GM12872 (cell line): ENCODE results near the gene CC2D1B.

ENCODE experiments used
- CTCF ChIP-seq: IDR thresholded peaks from 3 replicates; pipeline ENCODE4 v1.5.1; 2011; ENCODE audit warnings: low read depth, mild to moderate bottlenecking, low read length, moderate library complexity; ENCODE audit not compliant: insufficient read depth

CC2D1B gene, protein sequence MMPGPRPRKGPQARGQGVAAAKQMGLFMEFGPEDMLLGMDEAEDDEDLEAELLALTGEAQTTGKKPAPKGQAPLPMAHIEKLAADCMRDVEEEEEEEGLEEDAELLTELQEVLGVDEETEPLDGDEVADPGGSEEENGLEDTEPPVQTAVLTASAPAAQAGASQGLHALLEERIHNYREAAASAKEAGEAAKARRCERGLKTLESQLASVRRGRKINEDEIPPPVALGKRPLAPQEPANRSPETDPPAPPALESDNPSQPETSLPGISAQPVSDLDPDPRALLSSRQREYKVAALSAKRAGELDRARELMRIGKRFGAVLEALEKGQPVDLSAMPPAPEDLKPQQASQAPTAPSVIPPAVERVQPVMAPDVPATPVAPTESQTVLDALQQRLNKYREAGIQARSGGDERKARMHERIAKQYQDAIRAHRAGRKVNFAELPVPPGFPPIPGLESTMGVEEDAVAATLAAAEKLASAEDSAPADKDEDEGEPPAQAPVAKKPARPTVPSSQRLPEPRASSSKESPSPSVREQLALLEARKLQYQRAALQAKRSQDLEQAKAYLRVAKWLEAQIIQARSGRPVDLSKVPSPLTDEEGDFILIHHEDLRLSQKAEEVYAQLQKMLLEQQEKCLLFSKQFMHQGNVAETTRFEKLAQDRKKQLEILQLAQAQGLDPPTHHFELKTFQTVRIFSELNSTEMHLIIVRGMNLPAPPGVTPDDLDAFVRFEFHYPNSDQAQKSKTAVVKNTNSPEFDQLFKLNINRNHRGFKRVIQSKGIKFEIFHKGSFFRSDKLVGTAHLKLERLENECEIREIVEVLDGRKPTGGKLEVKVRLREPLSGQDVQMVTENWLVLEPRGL

DNA sequence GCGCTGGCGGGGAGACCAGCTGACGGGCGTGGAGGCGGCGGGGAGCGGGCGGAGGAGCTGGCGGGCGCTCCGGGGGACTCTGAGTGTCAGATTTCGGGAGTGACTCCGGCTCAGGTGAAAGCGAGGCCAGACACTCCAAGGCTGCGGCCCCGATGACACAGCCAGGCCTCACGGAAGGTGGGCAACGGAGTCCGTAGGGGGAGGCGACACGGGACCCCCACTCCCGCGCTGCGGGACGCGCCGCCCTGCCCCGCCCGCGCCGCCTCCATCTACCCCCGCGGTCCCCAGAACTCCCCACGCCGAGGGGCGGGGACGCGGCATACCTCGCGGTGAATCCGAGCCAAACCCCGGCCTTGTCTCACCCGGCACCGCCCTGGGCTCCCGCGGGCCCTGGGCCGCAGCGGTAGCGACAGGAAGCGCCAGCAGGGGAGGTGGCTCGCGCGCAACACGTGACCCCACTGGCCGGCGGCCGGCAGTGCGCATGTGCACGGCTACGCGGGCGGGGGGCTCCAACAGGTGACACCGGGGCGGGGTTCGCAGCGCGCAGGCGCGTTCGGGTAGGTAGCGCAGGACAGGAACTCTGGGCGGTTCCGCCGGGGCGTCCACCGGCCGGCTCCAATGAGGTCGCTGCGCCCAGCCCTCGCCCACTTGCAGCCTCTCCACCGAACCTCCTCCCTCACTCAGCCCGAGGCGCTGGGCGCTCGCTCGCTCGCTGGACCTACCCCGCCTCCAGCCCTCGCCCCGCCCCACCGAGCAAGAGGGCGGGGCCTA is at the start of gene CC2D1B:
TSS of gene CC2D1B (minus strand) at position 460 of the 771 bp plus-strand sequence. CDS start 1,585 bp downstream, outside the sequence.
- TF ChIP-seq CTCF = peak; percentile 21; the same call in 1 of the 3 replicates

DNA sequence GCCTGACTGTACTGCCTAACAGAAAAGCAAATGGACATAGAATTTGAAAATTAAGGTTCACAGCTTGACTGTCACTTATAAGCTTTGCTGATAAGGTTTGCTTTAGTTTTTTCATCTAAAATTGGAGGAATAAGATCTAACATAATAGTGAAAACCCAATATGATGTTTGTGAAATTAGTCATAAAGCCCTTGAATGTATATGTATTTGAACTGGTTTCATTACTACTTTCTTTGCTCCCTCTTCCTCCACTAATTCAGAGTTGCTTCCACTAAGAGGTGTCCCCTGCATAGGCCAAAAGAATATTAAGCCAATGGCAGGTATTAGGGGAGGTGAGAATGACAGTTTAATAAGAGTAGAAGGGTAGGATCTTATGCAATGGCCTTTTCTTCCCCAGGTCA is 48.9 kb upstream of the CC2D1B start:
- TF ChIP-seq CTCF = no peak

DNA sequence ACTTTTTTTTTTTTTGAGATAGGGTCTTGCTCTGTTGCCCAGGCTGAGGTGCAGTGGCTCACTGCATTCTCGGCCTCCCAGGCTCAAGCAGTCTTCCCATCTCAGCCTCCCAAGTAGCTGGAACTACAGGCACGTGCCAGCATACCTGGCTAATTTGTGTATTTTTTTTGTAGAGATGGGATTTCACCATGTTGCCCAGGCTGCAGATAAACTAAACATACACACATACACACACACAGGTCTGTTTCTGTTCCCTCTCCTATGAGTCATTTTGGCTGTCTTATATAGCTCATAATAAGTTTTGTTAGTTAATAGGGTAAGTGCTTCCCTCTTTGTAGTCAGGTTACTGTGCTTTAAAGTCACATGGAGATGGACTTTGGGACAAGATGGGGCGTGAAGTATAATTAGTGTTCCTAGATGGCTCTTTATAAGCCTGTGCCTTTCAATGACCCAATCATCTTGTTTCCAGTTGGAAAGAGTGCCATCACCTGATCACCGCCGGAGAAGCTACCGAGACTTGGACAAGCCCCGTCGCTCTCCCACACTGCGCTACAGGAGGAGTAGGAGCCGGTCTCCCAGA is 47.5 kb upstream of the CC2D1B start:
- no peak for TF ChIP-seq CTCF

DNA sequence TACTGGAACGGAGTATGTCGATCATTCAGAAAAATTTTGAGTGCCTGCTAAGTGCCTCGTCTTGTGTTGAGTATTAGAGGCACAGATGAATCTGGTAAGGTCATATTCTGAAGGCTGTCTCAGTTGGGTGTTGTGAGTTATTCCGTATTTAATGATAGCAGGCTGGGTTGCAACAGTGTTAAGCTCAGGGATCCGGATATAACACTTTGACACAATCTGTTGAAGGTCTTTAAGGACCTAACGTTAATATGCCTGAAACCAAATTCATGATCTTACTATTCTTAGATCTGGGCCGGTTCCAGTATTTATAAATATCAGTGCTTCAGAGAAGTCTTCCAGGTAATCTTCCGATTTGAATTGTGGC is 39.0 kb upstream of the CC2D1B start:
- TF ChIP-seq CTCF = no peak

- TF ChIP-seq CTCF = peak; percentile 64
Measured at GRCh38 chr1:52404116-52404974, 38.3 kb upstream of the CC2D1B start, which contains the start of the genes ORC1 and PRPF38A. Gene ORC1, minus strand, starts transcription at chr1:52404423. Its CDS starts 2,200 bp downstream, at chr1:52402223. Gene PRPF38A, plus strand, starts transcription at chr1:52404602. Its CDS starts 148 bp downstream, at chr1:52404750.

DNA sequence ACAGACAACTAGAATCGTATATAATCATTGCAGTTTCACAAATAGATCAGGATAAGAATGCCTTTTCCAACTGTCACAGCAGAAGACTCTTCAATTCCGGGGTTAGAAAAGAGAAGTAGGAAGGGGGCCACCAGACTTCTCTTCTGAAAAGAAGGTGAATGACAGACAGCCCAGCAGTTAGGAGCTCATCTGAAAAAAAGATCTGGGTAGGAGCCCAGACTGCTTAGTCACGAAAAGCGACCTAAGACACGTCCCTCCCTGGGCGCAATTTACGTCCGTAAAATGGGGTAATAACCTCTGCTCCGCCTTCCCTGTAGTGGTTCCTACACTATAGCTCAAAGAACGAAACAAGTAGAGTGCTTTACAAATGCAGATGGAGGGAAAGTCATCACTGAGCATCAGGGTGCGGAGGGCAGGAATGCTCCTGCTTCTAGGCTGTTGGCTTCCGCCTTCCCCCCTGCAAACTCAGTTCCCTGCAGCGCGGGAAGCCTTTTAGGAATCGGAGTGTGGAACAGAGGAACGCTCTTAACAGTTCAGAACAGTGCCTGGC is 37.6 kb upstream of the CC2D1B start:
- no peak for TF ChIP-seq CTCF
